Cardiac fibroblast (primary cell): ENCODE measurements around the gene IGFBP4.

Source experiments
- DNase-seq, 2 donors: peaks; one replicate each; pipeline versions ENCODE4 v3.0.0 to v3.0.0-alpha.2; 2010; ENCODE audit warnings: low read depth in 2 of 2
- H3K4me3 ChIP-seq, 2 donors: replicated peaks in 1 of 2; 1 replicate in 1 of 2; 2 replicates in 1 of 2; pipeline ENCODE4 v1.5.1; 2011; ENCODE audit warnings: low read depth in 2 of 2, low read length in 2 of 2, mild to moderate bottlenecking in 2 of 2, moderate library complexity in 1 of 2
- CTCF ChIP-seq: IDR thresholded peaks from one replicate; pipeline ENCODE4 v1.5.1; 2011; ENCODE audit warnings: low read depth, mild to moderate bottlenecking, low read length, inconsistent platforms

The IGFBP4 gene

GRCh38 chr17:40490982-40491381, 47.7 kb downstream of the IGFBP4 start:
- no peak for TF ChIP-seq CTCF
- H3K4me3 ChIP-seq: no peak overlapping the region
- DNase-seq: no peak

- no peak for DNase-seq
- no peak for TF ChIP-seq CTCF
- H3K4me3 ChIP-seq: no peak overlapping the region
Observed at GRCh38 chr17:40491486-40491885, 48.2 kb downstream of the IGFBP4 start.

- no peak for DNase-seq
- no peak overlapping the region for H3K4me3 ChIP-seq
- no peak for TF ChIP-seq CTCF
Observed at GRCh38 chr17:40493697-40494096, 50.4 kb downstream of the IGFBP4 start.

- no peak for TF ChIP-seq CTCF
- DNase-seq: no peak
- no peak overlapping the region for H3K4me3 ChIP-seq
Observed at GRCh38 chr17:40495140-40495539, 51.9 kb downstream of the IGFBP4 start.

- DNase-seq: no peak
- no peak for TF ChIP-seq CTCF
- no peak overlapping the region for H3K4me3 ChIP-seq
Observed at GRCh38 chr17:40496170-40496569, 52.9 kb downstream of the IGFBP4 start.

GRCh38 chr17:40496634-40497420, 53.6 kb downstream of the IGFBP4 start:
- no peak for DNase-seq
- no peak overlapping the region for H3K4me3 ChIP-seq
- no peak for TF ChIP-seq CTCF

GRCh38 chr17:40497695-40498094, 54.4 kb downstream of the IGFBP4 start:
- no peak for TF ChIP-seq CTCF
- DNase-seq: peak; percentile 61 to 81
- H3K4me3 ChIP-seq: no peak overlapping the region
